K562 (cell line): ENCODE data around the gene FAM120B. TPM values are rescaled to one million over a fixed set of nuclear protein-coding genes. Genes with fewer than 3 reads are reported as not detected.

Source experiments
- ATAC-seq: fragments of 200-7000 bp; cut with Tn5 transposase; 3 replicates; pipeline ENCODE4 v1.9.1; 2020; ENCODE audit warnings: moderate library complexity
- BruUV-seq: library from RNA; stranded (reverse); fragments of 400-500 nt; replicated peaks from 2 replicates; lab custom pipeline; 2021; lab: Mats Ljungman, UMichigan
- CTCF ChIA-PET: fragments of 300-600 bp; formaldehyde crosslinking; extraction: SDS; loops from one replicate; lab custom pipeline; 2021; ENCODE audit warnings: low intra/inter-chr PET ratio; lab: Yijun Ruan, JAX
- POLR2A ChIA-PET: fragments of 300-600, 350-650 bp; sonication (Branson Sonifier 250); formaldehyde crosslinking; extraction: SDS; loops from one replicate; lab custom pipeline; 2021; ENCODE audit warnings: antibody characterized with exemption, inconsistent platforms; lab: Yijun Ruan, JAX
- DNase-seq, 4 experiments: peaks; one replicate each; pipeline versions ENCODE4 v3.0.0 to v3.0.0-alpha.2; 2011 to 2018; ENCODE audit warnings: low spot score in 3 of 4, mixed read lengths in 3 of 4; ENCODE audit errors: extremely low read depth in 1 of 4
- FAIRE-seq: peaks from 2 replicates; lab custom pipeline; 2011; peaks lifted over from hg19 to GRCh38; lab: Jason Lieb, UNC
- H2AFZ ChIP-seq: 2 replicates; pipeline ENCODE4 v1.6.0; 2011; ENCODE audit warnings: low read depth, low read length, control low read depth, inconsistent platforms
- H3K27ac ChIP-seq: fragments of 200-600 bp; 3 replicates; pipeline ENCODE4 v1.8.0; 2011; ENCODE audit warnings: low read depth, mild to moderate bottlenecking, control low read depth, inconsistent platforms, low read length, moderate library complexity, mixed read lengths; ENCODE audit errors: extremely low read depth
- H3K27me3 ChIP-seq, 2 experiments: fragments of 300-600 bp in 1 of 2; 2 replicates in 1 of 2; 3 replicates in 1 of 2; pipeline versions ENCODE4 v1.6.0 to v1.8.0; 2011; ENCODE audit warnings: inconsistent platforms in 2 of 2, low read length in 2 of 2, mild to moderate bottlenecking in 1 of 2, mixed read lengths in 1 of 2, moderate library complexity in 1 of 2; ENCODE audit not compliant: control insufficient read depth in 2 of 2, insufficient read depth in 2 of 2
- H3K36me3 ChIP-seq: fragments of 300-600 bp; 3 replicates; pipeline ENCODE4 v1.8.0; 2011; ENCODE audit warnings: mild to moderate bottlenecking, low read length, inconsistent platforms; ENCODE audit not compliant: control insufficient read depth, insufficient read depth
- H3K4me1 ChIP-seq, 2 experiments: fragments of 200-600 bp in 1 of 2; replicated peaks in 1 of 2; 2 replicates in 1 of 2; 3 replicates in 1 of 2; pipeline versions ENCODE4 v1.5.1 to v1.8.0; 2011; ENCODE audit warnings: inconsistent platforms in 2 of 2, low read length in 2 of 2, mild to moderate bottlenecking in 1 of 2, mixed read lengths in 1 of 2, moderate library complexity in 1 of 2; ENCODE audit not compliant: control insufficient read depth in 2 of 2, insufficient read depth in 2 of 2
- H3K4me2 ChIP-seq: 2 replicates; pipeline ENCODE4 v1.6.1; 2011; ENCODE audit warnings: low read length, control low read depth, inconsistent platforms, mixed read lengths; ENCODE audit not compliant: insufficient read depth
- H3K4me3 ChIP-seq: fragments of 200-600 bp; sonication (generic), shearing (Covaris generic); 2 replicates; pipeline ENCODE4 v1.5.1; 2016; ENCODE audit warnings: control low read depth, inconsistent platforms
- H3K79me2 ChIP-seq: fragments of 200-600 bp; 3 replicates; pipeline ENCODE4 v1.8.0; 2011; ENCODE audit warnings: low read length, inconsistent platforms; ENCODE audit not compliant: control insufficient read depth, insufficient read depth
- H3K9ac ChIP-seq, 2 experiments: 2 replicates each; pipeline versions ENCODE4 v1.6.0 to v1.6.1; 2011; ENCODE audit warnings: low read depth in 2 of 2, low read length in 2 of 2, control low read depth in 1 of 2, inconsistent platforms in 1 of 2, mild to moderate bottlenecking in 1 of 2, mixed read lengths in 1 of 2; ENCODE audit not compliant: insufficient read depth in 1 of 2
- H3K9me1 ChIP-seq: one replicate; pipeline ENCODE4 v1.6.0; 2011; ENCODE audit warnings: inconsistent platforms, mild to moderate bottlenecking, low read length, moderate library complexity; ENCODE audit not compliant: control insufficient read depth, insufficient read depth
- H3K9me3 ChIP-seq: replicated peaks from 2 replicates; pipeline ENCODE4 v1.5.1; 2011; ENCODE audit warnings: low read depth, low read length, inconsistent platforms; ENCODE audit not compliant: control insufficient read depth, insufficient read depth
- H4K20me1 ChIP-seq: replicated peaks from 2 replicates; pipeline ENCODE4 v1.6.1; 2011; ENCODE audit warnings: low read length, inconsistent platforms, mixed read lengths; ENCODE audit not compliant: control insufficient read depth, insufficient read depth
- CBX1 ChIP-seq: sonication (generic); IDR thresholded peaks from 2 replicates; pipeline ENCODE4 v1.6.1; 2016; ENCODE audit warnings: antibody characterized with exemption, low read depth, mild to moderate bottlenecking
- CBX8 ChIP-seq: fragments of 200-600 bp; sonication (generic); IDR thresholded peaks from 2 replicates; pipeline ENCODE4 v1.6.1; 2012; ENCODE audit warnings: borderline replicate concordance, mixed run types, low read depth, mild to moderate bottlenecking, moderate library complexity, mixed read lengths, low read length, control low read depth, inconsistent platforms; ENCODE audit not compliant: poor library complexity, severe bottlenecking; ENCODE audit errors: extremely low read depth
- CXXC5 ChIP-seq: fragments of 250-450 bp; sonication (Bioruptor Pico); IDR thresholded peaks from 2 replicates; pipeline ENCODE4 v1.8.0; 2022; ENCODE audit warnings: inconsistent platforms, mild to moderate bottlenecking, moderate library complexity
- EGR1 ChIP-seq: fragments of 450-650 bp; conservative IDR thresholded peaks from 2 replicates; pipeline ENCODE4 v1.6.1; 2017; ENCODE audit warnings: mild to moderate bottlenecking
- EZH2 ChIP-seq: IDR thresholded peaks from 2 replicates; pipeline ENCODE4 v1.6.1; 2012; ENCODE audit warnings: low read depth, mild to moderate bottlenecking, inconsistent platforms, low read length, borderline replicate concordance
- GTF3C2 ChIP-seq: IDR thresholded peaks from 3 replicates; pipeline ENCODE4 v1.6.1; 2011; ENCODE audit warnings: borderline replicate concordance, mild to moderate bottlenecking, moderate library complexity; ENCODE audit not compliant: insufficient read length; ENCODE audit errors: extremely low read depth
- PHB ChIP-seq: fragments of 250-450 bp; sonication (Bioruptor Pico); IDR thresholded peaks from 2 replicates; pipeline ENCODE4 v1.5.0; 2021
- SNIP1 ChIP-seq: fragments of 450-650 bp; IDR thresholded peaks from 2 replicates; pipeline ENCODE4 v1.7.1; 2017; ENCODE audit warnings: low read depth, mild to moderate bottlenecking
- TCF7 ChIP-seq: sonication (generic); IDR thresholded peaks from 2 replicates; pipeline ENCODE4 v1.6.1; 2016; ENCODE audit warnings: antibody characterized with exemption, borderline replicate concordance
- USF2 ChIP-seq: sonication (generic); formaldehyde crosslinking; IDR thresholded peaks from 2 replicates; pipeline ENCODE4 v1.5.0; 2020; ENCODE audit warnings: missing genetic modification reagents
- YBX1 ChIP-seq: fragments of 450-650 bp; IDR thresholded peaks from 2 replicates; pipeline ENCODE4 v1.7.1; 2016; ENCODE audit warnings: mild to moderate bottlenecking
- ZC3H8 ChIP-seq: fragments of 450-650 bp; IDR thresholded peaks from 2 replicates; pipeline ENCODE4 v1.6.1; 2017
- ZHX1 ChIP-seq: fragments of 150-350 bp; conservative IDR thresholded peaks from 2 replicates; pipeline ENCODE4 v1.6.1; 2014; ENCODE audit warnings: low read length
- WGBS: fragments of 100-300 bp; shearing (Covaris generic); methylation state at CpG from one replicate; pipeline ENCODE4 v1.1.6; 2016; ENCODE audit warnings: low coverage, mixed read lengths; ENCODE audit not compliant: insufficient coverage; ENCODE audit errors: missing lambda C conversion rate; 5-methylcytosine and 5-hydroxymethylcytosine counted together
- in situ Hi-C: fragments of 300-500 bp; cut with MboI; formaldehyde crosslinking; loops from 4 replicates; pipeline ENCODE4 v1.15.0; 2018; ENCODE audit warnings: inconsistent platforms, mixed read lengths
- intact Hi-C: fragments of 100-400 bp; cut with micrococcal nuclease; formaldehyde crosslinking; loops from 2 replicates; pipeline ENCODE4 v1.14.2; 2022
- polyA plus RNA-seq, 8 experiments: library from polyadenylated mRNA; depleted of rRNA in 4 of 8; stranded (reverse) in 5 of 8; unstranded in 3 of 8; fragments of >200 nt; fragmentation: Nextera tagmentation in 2 of 8; fragmentation: Illumina TruSeq in 1 of 8; extraction: Ambion mirVana in 2 of 8; extraction: Trizol in 1 of 8; gene quantifications; 2 replicates each; pipeline versions ENCODE4 v1.2.1 to v1.2.3, GENCODE V29; 2011 to 2014; ENCODE audit warnings: inconsistent platforms in 1 of 8, missing spikeins in 1 of 8
- total RNA-seq, 7 experiments: library from RNA; depleted of rRNA in 6 of 7; stranded (reverse); fragments of >200 nt in 6 of 7; fragmentation: Illumina TruSeq in 2 of 7; extraction: Trizol in 2 of 7; gene quantifications; 2 replicates each; pipeline versions ENCODE4 v1.2.1 to v1.2.3, GENCODE V29; 2011 to 2021; ENCODE audit warnings: low replicate concordance in 1 of 7

The FAM120B gene
- total and polyA plus RNA-seq, 9 of the 15 experiments (the other 6 are each of a cell fraction or from before 2014, with no cell fraction given): 3.5 to 22.6 (median 14.7) TPM

GRCh38 chr6:170366248-170366960 is 59.8 kb downstream of the FAM120B start:
- no peaks in the 10 kb centered on the region for H3K9me1 ChIP-seq
- FAIRE-seq: no peak
- H3K79me2 ChIP-seq: no peaks in the 10 kb centered on the region
- ChIA-PET POLR2A (interaction anchor here (1.0 to 1.3 kb wide), 2 partner anchors 31 to 56 kb away, joined by 3 to 4 read pairs; no protein-coding TSS in a partner anchor), CTCF (no interaction called here)
- H2AFZ ChIP-seq: no peak overlapping the region
- no TSS peak for BruUV-seq
- in situ Hi-C loops: no loop called here
- no peak overlapping the region for H3K4me3 ChIP-seq
- intact Hi-C loops: no loop called here
- no peaks in the 10 kb centered on the region for H3K27me3 ChIP-seq
- no peak for ATAC-seq
- H3K27ac ChIP-seq: no peak overlapping the region
- H4K20me1 ChIP-seq: no peaks in the 10 kb centered on the region
- no peak for TF ChIP-seq EZH2
- TF ChIP-seq USF2 (CRISPR knock-in tag): no peak
- TF ChIP-seq CBX8: no peak
- TF ChIP-seq SNIP1: no peak
- TF ChIP-seq CBX1: no peak
- TF ChIP-seq ZHX1: no peak
- TF ChIP-seq CXXC5 (CRISPR knock-in tag): no peak
- TF ChIP-seq TCF7: no peak
- no peak for TF ChIP-seq EGR1
- TF ChIP-seq YBX1: no peak
- no peak for TF ChIP-seq GTF3C2
- no peak for TF ChIP-seq ZC3H8
- TF ChIP-seq PHB: no peak
- peaks cover 5% of the 10 kb centered on the region; the same call in 2 of the 3 replicates for H3K36me3 ChIP-seq
- WGBS: 86% methylated on average over 11 of the region's 11 CpGs
- no peak for DNase-seq
- H3K4me2 ChIP-seq: no peak overlapping the region
- H3K9me3 ChIP-seq: no peaks in the 10 kb centered on the region
- no peak overlapping the region for H3K9ac ChIP-seq
- peaks cover 0 to 3% of the 10 kb centered on the region in 2 experiments; a peak in 2 of 5 replicates for H3K4me1 ChIP-seq
